Stimulated activated naive B cell treated with anti-CD40 and anti-IgM and Interleukin-4, amounts not matched to agents 10 μg/mL and 1 μg/mL and 100 μg/mL, for 72 hours (primary cell): ENCODE data around the gene PROC.

Experiments
- ATAC-seq, 2 donors: fragments of 150-1000 bp; cut with Tn5 transposase; replicated peaks; 2 replicates each; pipeline ENCODE4 v1.10.0; 2021; ENCODE audit warnings: moderate library complexity in 1 of 2
- DNase-seq: peaks from one replicate; pipeline ENCODE4 v3.0.0; 2021
- H3K27ac Mint-ChIP-seq: one replicate; pipeline ENCODE4 v1.8.0; 2022; ENCODE audit warnings: mild to moderate bottlenecking, mixed read lengths
- H3K27me3 Mint-ChIP-seq, 2 donors: one replicate each; pipeline ENCODE4 v1.8.0; 2022; ENCODE audit warnings: mixed read lengths in 2 of 2
- H3K36me3 Mint-ChIP-seq, 2 donors: one replicate each; pipeline ENCODE4 v1.8.0; 2022; ENCODE audit warnings: mixed read lengths in 2 of 2, mild to moderate bottlenecking in 1 of 2
- H3K4me1 Mint-ChIP-seq, 2 donors: one replicate each; pipeline ENCODE4 v1.8.0; 2022; ENCODE audit warnings: mixed read lengths in 2 of 2, mild to moderate bottlenecking in 1 of 2
- H3K4me3 Mint-ChIP-seq, 2 donors: one replicate each; pipeline ENCODE4 v1.8.0; 2022; ENCODE audit warnings: mild to moderate bottlenecking in 2 of 2, mixed read lengths in 2 of 2, moderate library complexity in 1 of 2
- H3K9me3 Mint-ChIP-seq, 2 donors: one replicate each; pipeline ENCODE4 v1.8.0; 2022; ENCODE audit warnings: mixed read lengths in 2 of 2, mild to moderate bottlenecking in 1 of 2

PROC gene

DNA sequence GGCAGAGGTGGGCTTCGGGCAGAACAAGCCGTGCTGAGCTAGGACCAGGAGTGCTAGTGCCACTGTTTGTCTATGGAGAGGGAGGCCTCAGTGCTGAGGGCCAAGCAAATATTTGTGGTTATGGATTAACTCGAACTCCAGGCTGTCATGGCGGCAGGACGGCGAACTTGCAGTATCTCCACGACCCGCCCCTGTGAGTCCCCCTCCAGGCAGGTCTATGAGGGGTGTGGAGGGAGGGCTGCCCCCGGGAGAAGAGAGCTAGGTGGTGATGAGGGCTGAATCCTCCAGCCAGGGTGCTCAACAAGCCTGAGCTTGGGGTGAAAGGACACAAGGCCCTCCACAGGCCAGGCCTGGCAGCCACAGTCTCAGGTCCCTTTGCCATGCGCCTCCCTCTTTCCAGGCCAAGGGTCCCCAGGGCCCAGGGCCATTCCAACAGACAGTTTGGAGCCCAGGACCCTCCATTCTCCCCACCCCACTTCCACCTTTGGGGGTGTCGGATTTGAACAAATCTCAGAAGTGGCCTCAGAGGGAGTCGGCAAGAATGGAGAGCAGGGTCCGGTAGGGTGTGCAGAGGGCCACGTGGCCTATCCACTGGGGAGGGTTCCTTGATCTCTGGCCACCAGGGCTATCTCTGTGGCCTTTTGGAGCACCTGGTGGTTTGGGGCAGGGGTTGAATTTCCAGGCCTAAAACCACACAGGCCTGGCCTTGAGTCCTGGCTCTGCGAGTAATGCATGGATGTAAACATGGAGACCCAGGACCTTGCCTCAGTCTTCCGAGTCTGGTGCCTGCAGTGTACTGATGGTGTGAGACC lies at the start of gene PROC:
Gene PROC, plus strand, starts transcription at position 128 of the 812 bp plus-strand sequence. CDS start 1,516 bp downstream, outside the sequence.
- H3K4me3 Mint-ChIP-seq = peak within 1 kb of the TSS in 1 of 2 donors; percentile 50
- H3K9me3 Mint-ChIP-seq = peaks cover 0 to 2% of the 10 kb centered on the region in 2 donors
- no peak for DNase-seq
- peaks cover 31 to 50% of the 10 kb centered on the region in 2 donors for H3K4me1 Mint-ChIP-seq
- no peak within 1 kb of the TSS for H3K27ac Mint-ChIP-seq
- H3K27me3 Mint-ChIP-seq = peaks cover 14 to 15% of the 10 kb centered on the region in 2 donors
- ATAC-seq = no peak
- H3K36me3 Mint-ChIP-seq = no peaks in the 10 kb centered on the region

- peaks cover 18 to 41% of the 10 kb centered on the region in 2 donors for H3K4me1 Mint-ChIP-seq
- no peak overlapping the region for H3K4me3 Mint-ChIP-seq
- peak overlapping the region; percentile 14 for H3K27ac Mint-ChIP-seq
These were observed 48.2 kb upstream of the PROC start for GRCh38 chr2:127370010-127370409.

DNA sequence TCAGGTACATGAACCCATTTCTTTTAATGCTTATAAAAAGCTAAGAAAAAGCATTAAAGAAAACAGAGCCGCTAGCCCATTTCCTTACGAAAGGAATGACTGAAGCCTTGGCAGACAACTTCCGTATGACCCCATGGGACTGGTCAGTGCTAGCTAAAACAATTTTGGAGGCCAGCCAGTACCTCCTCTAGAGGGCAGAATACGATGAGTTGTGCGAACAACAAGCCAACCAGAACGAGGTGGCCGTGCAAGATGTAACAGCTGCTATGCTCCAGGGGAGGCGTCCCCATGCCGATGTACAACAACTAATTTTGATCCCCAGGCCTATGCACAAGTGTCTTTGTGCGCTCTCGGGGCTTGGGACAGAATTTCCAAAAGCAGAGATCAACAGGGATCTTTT lies 47.2 kb upstream of the PROC start:
- Mint-ChIP-seq H3K27ac (no peak overlapping the region), H3K4me1 (peaks cover 12 to 30% of the 10 kb centered on the region in 2 donors), H3K27me3 (no peaks in the 10 kb centered on the region), H3K9me3 (peaks cover 18 to 27% of the 10 kb centered on the region in 2 donors), H3K4me3 (no peak overlapping the region), H3K36me3 (peaks cover 39 to 49% of the 10 kb centered on the region in 2 donors)
- DNase-seq = no peak
- no peak for ATAC-seq

More at GRCh38 chr2:127370010-127370409, 48.2 kb upstream of the PROC start:
- peaks cover 34 to 42% of the 10 kb centered on the region in 2 donors for H3K36me3 Mint-ChIP-seq
- DNase-seq (no peak), ATAC-seq (no peak)
- H3K9me3 Mint-ChIP-seq = peaks cover 15 to 27% of the 10 kb centered on the region in 2 donors
- H3K27me3 Mint-ChIP-seq = no peaks in the 10 kb centered on the region

DNA sequence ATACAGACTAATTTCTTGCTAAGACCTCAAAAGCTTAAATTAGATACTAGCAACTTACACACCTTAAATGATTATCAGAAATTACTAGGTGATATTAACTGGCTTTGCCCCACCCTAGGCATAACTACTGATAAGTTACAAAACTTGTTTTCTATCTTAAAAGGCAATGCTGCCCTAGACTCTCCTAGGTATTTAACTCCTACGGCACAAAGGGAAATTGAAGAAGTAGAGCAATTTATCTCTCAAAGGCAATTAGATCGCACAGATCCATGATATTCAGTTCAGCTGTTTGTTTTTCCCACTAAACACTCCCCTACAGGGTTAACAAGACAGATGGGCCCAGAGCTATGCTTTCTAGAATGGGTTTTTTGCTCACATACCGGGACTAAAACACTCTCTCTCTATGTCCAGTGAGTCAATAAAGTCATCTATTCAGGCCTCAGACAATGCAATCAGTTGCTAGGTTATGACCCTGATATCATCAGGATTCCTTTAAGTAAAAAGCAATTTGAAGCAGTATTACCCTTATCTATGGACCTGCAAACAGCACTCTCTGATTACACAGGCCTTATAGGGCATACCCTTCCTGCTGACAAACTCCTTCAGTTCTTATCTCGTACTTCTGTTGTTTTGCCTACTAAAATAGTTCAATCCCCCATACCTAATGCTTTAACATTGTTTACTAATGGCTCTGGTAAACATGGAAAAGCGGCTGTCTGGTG lies 44.7 kb upstream of the PROC start:
- peaks cover 9 to 24% of the 10 kb centered on the region in 2 donors for H3K4me1 Mint-ChIP-seq
- H3K27me3 Mint-ChIP-seq = no peaks in the 10 kb centered on the region
- H3K36me3 Mint-ChIP-seq = peaks cover 41 to 55% of the 10 kb centered on the region in 2 donors
- H3K4me3 Mint-ChIP-seq = no peak overlapping the region
- DNase-seq (no peak), ATAC-seq (no peak)
- H3K27ac Mint-ChIP-seq = no peak overlapping the region
- H3K9me3 Mint-ChIP-seq = peaks cover 22 to 29% of the 10 kb centered on the region in 2 donors

DNA sequence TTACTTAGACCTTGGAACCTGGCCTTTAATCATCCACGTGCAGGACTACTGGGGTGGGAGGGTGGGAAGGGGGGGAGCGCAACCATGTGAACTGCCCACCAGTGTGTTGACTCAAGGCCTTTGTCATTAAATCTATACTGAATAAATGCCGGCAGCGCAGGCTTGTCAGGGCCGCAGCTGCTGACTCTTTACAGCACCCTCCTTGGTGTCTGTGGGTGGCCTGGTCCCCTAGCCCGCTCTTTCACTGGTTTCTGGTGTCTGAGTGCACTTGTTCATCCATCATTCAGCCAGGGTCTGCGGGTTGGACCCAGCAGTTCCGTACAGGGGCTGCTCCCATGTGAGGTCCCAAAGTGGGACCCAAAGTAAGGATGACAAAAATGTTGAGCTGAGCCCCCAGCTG lies 42.0 kb upstream of the PROC start:
- H3K9me3 Mint-ChIP-seq = peaks cover 14 to 18% of the 10 kb centered on the region in 2 donors
- no peak overlapping the region for H3K27ac Mint-ChIP-seq
- no peaks in the 10 kb centered on the region for H3K27me3 Mint-ChIP-seq
- peaks cover 30 to 38% of the 10 kb centered on the region in 2 donors for H3K36me3 Mint-ChIP-seq
- DNase-seq = no peak
- peaks cover 13 to 30% of the 10 kb centered on the region in 2 donors for H3K4me1 Mint-ChIP-seq
- no peak for ATAC-seq
- no peak overlapping the region for H3K4me3 Mint-ChIP-seq

GRCh38 chr2:127377262-127377661 lies 41.0 kb upstream of the PROC start:
- Mint-ChIP-seq H3K4me1 (peaks cover 13 to 31% of the 10 kb centered on the region in 2 donors), H3K36me3 (peaks cover 23 to 30% of the 10 kb centered on the region in 2 donors), H3K27ac (no peak overlapping the region), H3K27me3 (no peaks in the 10 kb centered on the region), H3K9me3 (peaks cover 14 to 15% of the 10 kb centered on the region in 2 donors), H3K4me3 (no peak overlapping the region)
- no peak for DNase-seq
- no peak for ATAC-seq

DNA sequence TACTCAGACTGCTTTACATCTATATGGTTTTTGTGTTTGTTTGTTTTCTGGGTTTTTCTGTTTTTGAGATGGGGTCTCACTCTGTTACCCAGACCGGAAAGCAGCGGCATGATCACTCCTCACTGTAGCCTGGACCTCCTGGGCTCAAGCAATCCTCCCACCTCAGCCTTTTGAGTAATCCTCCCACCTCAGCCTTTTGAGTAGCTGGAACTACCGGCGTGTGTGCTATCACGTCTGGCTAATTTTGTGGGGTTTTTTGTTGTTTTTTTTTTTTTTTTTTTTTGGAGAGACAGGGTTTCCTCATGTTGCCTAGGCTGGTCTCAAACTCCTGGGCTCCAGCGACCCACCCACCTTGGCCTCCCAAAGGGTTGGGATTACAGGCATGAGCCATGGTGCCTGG lies 39.5 kb upstream of the PROC start:
- Mint-ChIP-seq H3K4me1 (peaks cover 19 to 39% of the 10 kb centered on the region in 2 donors), H3K9me3 (peaks cover 8 to 14% of the 10 kb centered on the region in 2 donors), H3K36me3 (peaks cover 16 to 34% of the 10 kb centered on the region in 2 donors), H3K4me3 (no peak overlapping the region), H3K27ac (no peak overlapping the region), H3K27me3 (no peaks in the 10 kb centered on the region)
- DNase-seq (no peak), ATAC-seq (no peak)

DNA sequence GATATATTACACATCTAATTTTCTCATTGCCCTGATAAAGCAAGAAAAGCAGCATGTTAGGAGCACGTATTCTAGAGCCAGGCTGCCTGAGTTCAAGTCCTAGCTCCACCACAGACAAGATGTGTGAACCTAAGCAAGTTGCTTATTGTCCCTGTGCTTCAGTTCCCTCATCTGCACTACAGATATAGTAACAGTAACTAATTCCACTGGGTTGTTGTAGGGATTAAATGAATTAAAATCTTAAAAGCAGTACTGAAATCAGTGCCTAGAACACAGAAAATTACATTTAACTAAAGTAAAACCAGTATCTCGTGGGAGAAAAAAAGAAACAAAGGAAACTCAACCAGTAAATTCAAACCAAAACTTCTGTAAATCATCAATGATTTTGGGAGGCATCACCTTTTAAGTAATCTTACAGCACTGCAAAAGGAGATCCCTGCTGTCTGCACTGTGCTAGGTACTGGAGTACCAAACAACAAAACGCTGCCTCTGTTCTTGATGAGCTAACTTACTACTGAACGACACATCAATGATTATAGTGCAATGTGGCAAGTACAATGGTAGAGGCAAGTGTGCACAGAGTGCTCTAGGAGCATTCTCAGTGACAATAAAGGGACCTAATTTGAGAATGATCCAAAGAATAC lies 38.4 kb upstream of the PROC start:
- DNase-seq (no peak), ATAC-seq (peak in 1 of 2 donors; percentile 25)
- Mint-ChIP-seq H3K27ac (no peak overlapping the region), H3K4me3 (no peak overlapping the region), H3K9me3 (peaks cover 2 to 7% of the 10 kb centered on the region in 2 donors), H3K27me3 (no peaks in the 10 kb centered on the region), H3K36me3 (peaks cover 11 to 32% of the 10 kb centered on the region in 2 donors), H3K4me1 (peaks cover 24 to 48% of the 10 kb centered on the region in 2 donors)

DNA sequence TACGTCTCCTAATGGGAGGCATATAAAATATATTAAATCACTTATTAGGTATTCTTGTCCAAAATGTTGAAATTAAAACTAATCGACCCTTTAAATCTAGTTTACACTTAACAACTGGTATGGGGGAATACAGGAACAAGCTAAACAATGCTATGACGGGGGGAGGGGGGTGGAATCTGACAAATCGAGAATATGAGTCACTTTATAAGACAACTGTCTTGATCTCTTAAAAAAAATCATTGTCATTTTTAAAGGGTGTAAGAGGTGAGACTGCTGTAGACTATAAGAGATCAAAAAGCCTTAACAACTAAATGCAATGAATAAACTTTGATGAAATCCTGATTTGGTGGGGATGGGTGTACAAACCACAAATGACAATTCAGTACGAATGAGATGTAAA lies 36.5 kb upstream of the PROC start:
- ATAC-seq = no peak
- no peak for DNase-seq
- no peaks in the 10 kb centered on the region for H3K27me3 Mint-ChIP-seq
- peaks cover 4 to 25% of the 10 kb centered on the region in 2 donors for H3K36me3 Mint-ChIP-seq
- no peak overlapping the region for H3K27ac Mint-ChIP-seq
- H3K9me3 Mint-ChIP-seq = no peaks in the 10 kb centered on the region
- no peak overlapping the region for H3K4me3 Mint-ChIP-seq
- peaks cover 29 to 66% of the 10 kb centered on the region in 2 donors for H3K4me1 Mint-ChIP-seq

GRCh38 chr2:127382831-127383230 lies 35.4 kb upstream of the PROC start:
- Mint-ChIP-seq H3K27ac (no peak overlapping the region), H3K36me3 (peaks cover 5 to 30% of the 10 kb centered on the region in 2 donors), H3K4me1 (peaks cover 30 to 64% of the 10 kb centered on the region in 2 donors), H3K27me3 (no peaks in the 10 kb centered on the region), H3K4me3 (no peak overlapping the region), H3K9me3 (no peaks in the 10 kb centered on the region)
- DNase-seq = no peak
- no peak for ATAC-seq

DNA sequence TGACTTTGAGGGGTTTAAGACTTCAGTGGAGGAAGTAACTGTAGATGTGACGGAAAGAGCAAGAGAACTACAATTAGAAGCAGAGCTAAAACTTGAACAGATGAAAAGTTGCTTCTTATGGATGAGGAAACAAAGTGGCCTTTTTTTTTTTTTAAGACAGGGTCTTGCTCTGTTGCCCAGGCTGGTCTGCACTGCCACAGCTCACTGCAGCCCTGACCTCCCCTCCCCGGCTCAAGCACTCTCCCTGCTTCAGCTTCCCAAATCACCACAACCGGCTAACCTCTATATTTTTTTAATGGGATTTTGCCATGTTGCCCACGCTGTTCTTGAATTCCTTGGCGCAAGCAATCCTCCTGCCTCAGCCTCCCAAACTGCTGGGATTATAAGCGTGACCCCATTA lies 33.7 kb upstream of the PROC start:
- peaks cover 5 to 25% of the 10 kb centered on the region in 2 donors for H3K36me3 Mint-ChIP-seq
- no peaks in the 10 kb centered on the region for H3K9me3 Mint-ChIP-seq
- H3K27me3 Mint-ChIP-seq = no peaks in the 10 kb centered on the region
- H3K4me1 Mint-ChIP-seq = peaks cover 40 to 76% of the 10 kb centered on the region in 2 donors
- no peak overlapping the region for H3K27ac Mint-ChIP-seq
- ATAC-seq (no peak), DNase-seq (no peak)
- H3K4me3 Mint-ChIP-seq = no peak overlapping the region

DNA sequence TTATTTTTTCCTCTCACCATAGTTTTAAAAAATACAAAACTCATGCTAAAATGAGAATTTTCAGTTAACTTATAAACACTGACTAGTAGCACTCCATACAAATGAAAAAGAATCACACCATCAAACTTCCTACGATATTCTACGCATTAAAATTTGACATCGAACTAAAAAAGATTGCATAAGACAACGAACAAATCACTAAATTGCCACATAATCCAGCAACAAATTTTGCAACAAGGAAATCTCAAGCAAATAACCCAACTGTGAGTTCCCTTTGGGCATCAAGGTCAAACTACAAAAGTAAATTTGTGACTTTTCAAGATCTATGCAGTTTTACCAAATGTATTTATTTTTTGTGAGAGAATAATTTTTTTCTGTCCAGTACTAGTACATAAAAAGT lies 32.0 kb upstream of the PROC start:
- DNase-seq (no peak), ATAC-seq (no peak)
- H3K36me3 Mint-ChIP-seq = peaks cover 8 to 29% of the 10 kb centered on the region in 2 donors
- peak overlapping the region; percentile 39 to 90 for H3K4me3 Mint-ChIP-seq
- peaks cover 0 to 4% of the 10 kb centered on the region in 2 donors for H3K9me3 Mint-ChIP-seq
- no peak overlapping the region for H3K27ac Mint-ChIP-seq
- no peaks in the 10 kb centered on the region for H3K27me3 Mint-ChIP-seq
- peaks cover 49 to 78% of the 10 kb centered on the region in 2 donors for H3K4me1 Mint-ChIP-seq

- H3K27ac Mint-ChIP-seq = peak overlapping the region; percentile 97
- H3K4me1 Mint-ChIP-seq = peaks cover 50 to 81% of the 10 kb centered on the region in 2 donors
- DNase-seq (peak; percentile 74), ATAC-seq (peak; percentile 78 to 82)
- H3K27me3 Mint-ChIP-seq = no peaks in the 10 kb centered on the region
- H3K36me3 Mint-ChIP-seq = peaks cover 8 to 29% of the 10 kb centered on the region in 2 donors
- H3K4me3 Mint-ChIP-seq = peak overlapping the region; percentile 89 to 90
- peaks cover 0 to 4% of the 10 kb centered on the region in 2 donors for H3K9me3 Mint-ChIP-seq
These were observed 31.2 kb upstream of the PROC start for GRCh38 chr2:127386764-127387654.
